ENCODE data around the gene SPSB1. TPM values are rescaled to one million over a fixed set of nuclear protein-coding genes. Genes with fewer than 3 reads are reported as not detected.

The SPSB1 gene
- total and polyA plus RNA-seq, 12 donors = 1.4 to 14.0 (median 9.9) TPM

- no peak for DNase-seq
- no peak for TF ChIP-seq POLR2A (IDR thresholded peaks at IDR 0.05)
- TF ChIP-seq, protein P1, sequence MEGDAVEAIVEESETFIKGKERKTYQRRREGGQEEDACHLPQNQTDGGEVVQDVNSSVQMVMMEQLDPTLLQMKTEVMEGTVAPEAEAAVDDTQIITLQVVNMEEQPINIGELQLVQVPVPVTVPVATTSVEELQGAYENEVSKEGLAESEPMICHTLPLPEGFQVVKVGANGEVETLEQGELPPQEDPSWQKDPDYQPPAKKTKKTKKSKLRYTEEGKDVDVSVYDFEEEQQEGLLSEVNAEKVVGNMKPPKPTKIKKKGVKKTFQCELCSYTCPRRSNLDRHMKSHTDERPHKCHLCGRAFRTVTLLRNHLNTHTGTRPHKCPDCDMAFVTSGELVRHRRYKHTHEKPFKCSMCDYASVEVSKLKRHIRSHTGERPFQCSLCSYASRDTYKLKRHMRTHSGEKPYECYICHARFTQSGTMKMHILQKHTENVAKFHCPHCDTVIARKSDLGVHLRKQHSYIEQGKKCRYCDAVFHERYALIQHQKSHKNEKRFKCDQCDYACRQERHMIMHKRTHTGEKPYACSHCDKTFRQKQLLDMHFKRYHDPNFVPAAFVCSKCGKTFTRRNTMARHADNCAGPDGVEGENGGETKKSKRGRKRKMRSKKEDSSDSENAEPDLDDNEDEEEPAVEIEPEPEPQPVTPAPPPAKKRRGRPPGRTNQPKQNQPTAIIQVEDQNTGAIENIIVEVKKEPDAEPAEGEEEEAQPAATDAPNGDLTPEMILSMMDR (IDR thresholded peaks at IDR 0.05) = no peak
- Histone ChIP-seq H3K27me3 (no peaks in the 10 kb centered on the region), H3K27ac (no peak overlapping the region), H3K4me3 (no peak overlapping the region), H3K36me3 (replicated peaks in 1 of 2) (no peaks in the 10 kb centered on the region), H3K9me3 (replicated peaks in 1 of 3) (no peaks in the 10 kb centered on the region), H3K4me1 (replicated peaks in 1 of 2) (peaks cover 27 to 28% of the 10 kb centered on the region in 2 donors)
- 87 to 93% (median 91%) methylated on average over 14 to 20 of the region's 20 CpGs for WGBS, 4 donors
- intact Hi-C loops (cut with DNase I) = no loop called here
These were observed 93.3 kb downstream of the SPSB1 start for GRCh38 chr1:9385801-9386573.

DNA sequence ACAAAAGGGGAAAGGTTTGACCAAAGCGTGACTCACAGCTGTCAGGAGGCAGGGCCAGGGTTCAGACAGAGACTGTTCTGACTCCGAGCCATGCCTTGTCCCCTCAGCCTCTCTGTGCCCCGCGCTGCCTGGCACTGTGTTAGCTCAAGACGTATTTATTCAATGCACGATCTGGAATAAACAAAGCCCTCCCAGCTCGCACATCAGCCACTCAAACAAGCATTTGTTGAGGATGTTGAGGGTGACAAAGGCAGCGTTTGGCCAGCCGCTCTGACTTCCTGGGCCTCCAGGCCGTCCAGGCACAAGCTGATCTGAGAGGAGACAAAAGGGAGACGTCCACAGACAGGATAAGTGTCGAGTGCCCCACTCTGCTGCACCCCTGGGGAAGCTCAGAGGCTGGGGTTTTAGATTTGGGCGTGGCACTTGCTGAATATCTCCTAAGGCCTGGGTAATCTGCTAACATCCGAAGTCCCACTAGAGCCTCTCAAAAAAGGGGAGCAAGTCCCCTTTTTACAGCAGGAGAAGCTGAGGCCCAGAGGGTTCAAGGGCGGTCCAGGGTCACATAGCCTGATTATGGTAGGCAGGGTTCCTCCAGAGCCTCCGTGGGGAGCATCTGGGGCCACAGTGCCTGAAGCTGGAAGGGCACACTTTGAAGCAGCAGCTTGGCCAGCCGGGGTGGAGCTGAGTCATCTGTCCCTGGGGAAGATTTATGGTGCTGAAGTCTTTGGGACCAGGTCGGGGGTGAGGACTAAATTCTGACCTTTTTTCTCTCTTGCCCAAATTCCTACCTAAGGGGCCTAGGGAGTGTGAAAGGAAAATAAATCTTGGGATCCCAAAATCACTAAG is 95.9 kb downstream of the SPSB1 start:
- DNase-seq = peak; percentile 60 to 89 (median 82)
- intact Hi-C loops (cut with DNase I) = no loop called here
- TF ChIP-seq, protein P1 (IDR thresholded peaks at IDR 0.05) = no peak
- TF ChIP-seq POLR2A (IDR thresholded peaks at IDR 0.05) = peak in 1 of 2 donors; percentile 39
- peak overlapping the region; percentile 65 to 89 (median 81) for H3K27ac ChIP-seq
- H3K9me3 ChIP-seq (replicated peaks in 1 of 3) = no peaks in the 10 kb centered on the region
- 35 to 52% (median 41%) methylated on average over 16 to 18 of the region's 18 CpGs for WGBS, 4 donors
- H3K4me3 ChIP-seq = no peak overlapping the region
- peaks cover 27 to 28% of the 10 kb centered on the region in 2 donors for H3K4me1 ChIP-seq (replicated peaks in 1 of 2)
- H3K27me3 ChIP-seq = no peaks in the 10 kb centered on the region
- H3K36me3 ChIP-seq (replicated peaks in 1 of 2) = no peaks in the 10 kb centered on the region

GRCh38 chr1:9389968-9390367 is 97.3 kb downstream of the SPSB1 start:
- 72 to 83% (median 73%) methylated on average over 7 of the region's 7 CpGs for WGBS, 4 donors
- DNase-seq = no peak
- no peaks in the 10 kb centered on the region for H3K36me3 ChIP-seq (replicated peaks in 1 of 2)
- H3K27me3 ChIP-seq = no peaks in the 10 kb centered on the region
- TF ChIP-seq POLR2A (IDR thresholded peaks at IDR 0.05) = no peak
- TF ChIP-seq, protein P1 (IDR thresholded peaks at IDR 0.05) = no peak
- H3K4me1 ChIP-seq (replicated peaks in 1 of 2) = peaks cover 17 to 18% of the 10 kb centered on the region in 2 donors
- no peak overlapping the region for H3K4me3 ChIP-seq
- intact Hi-C loops (cut with DNase I) = no loop called here
- no peaks in the 10 kb centered on the region for H3K9me3 ChIP-seq (replicated peaks in 1 of 3)
- H3K27ac ChIP-seq = no peak overlapping the region

GRCh38 chr1:9391620-9392019 is 98.9 kb downstream of the SPSB1 start:
- Histone ChIP-seq H3K4me3 (no peak overlapping the region), H3K36me3 (replicated peaks in 1 of 2) (no peaks in the 10 kb centered on the region), H3K4me1 (replicated peaks in 1 of 2) (peaks cover 13 to 14% of the 10 kb centered on the region in 2 donors), H3K27me3 (no peaks in the 10 kb centered on the region), H3K9me3 (replicated peaks in 1 of 3) (no peaks in the 10 kb centered on the region), H3K27ac (no peak overlapping the region)
- TF ChIP-seq, protein P1 (IDR thresholded peaks at IDR 0.05) = no peak
- no peak for TF ChIP-seq POLR2A (IDR thresholded peaks at IDR 0.05)
- 77 to 88% (median 84%) methylated on average over 4 to 6 of the region's 6 CpGs for WGBS, 4 donors
- intact Hi-C loops (cut with DNase I) = no loop called here
- DNase-seq = peak in 1 of 7 donors; percentile 16
